Measurements from ENCODE around the gene IL1RL2.
A peak's percentile ranks its signal among the peaks of the same experiment; 100 is the strongest.

The IL1RL2 gene

DNA sequence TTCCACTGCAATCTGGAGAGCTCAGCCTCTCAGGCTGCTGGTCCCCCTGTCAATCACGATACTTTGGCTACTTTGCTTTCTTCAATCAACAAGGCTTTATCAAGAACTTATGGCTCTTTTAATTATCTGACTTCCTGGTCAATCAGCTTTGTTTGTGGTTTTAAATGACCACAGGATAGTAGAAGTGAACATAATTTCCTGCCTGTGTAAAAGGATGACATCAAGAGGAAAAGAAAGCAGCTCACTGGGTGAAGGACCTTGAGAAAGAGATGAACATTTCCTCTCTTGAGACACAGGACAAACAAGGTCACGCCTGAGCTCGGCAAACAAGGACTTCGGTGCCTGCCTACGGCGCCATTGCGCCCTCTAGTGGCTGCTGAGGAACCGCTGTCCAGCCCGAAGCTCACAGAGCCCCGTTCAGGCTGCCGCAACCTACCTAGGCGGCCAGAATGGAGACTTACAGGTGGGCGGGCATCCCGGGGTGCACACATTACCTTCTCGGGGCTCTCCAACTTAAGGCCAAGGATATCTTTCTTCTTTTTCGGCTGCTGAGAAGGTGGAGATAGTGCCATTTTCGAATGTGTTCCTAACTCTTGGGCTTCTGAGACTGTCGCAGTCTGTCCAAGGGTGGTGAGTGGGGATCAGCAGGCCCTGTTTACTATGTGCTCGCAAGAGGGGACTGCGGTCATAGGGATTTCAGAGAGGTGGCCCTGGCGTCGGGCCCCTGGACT is 54.0 kb downstream of the IL1RL2 start:
- peak; percentile 89 for DNase-seq

DNA sequence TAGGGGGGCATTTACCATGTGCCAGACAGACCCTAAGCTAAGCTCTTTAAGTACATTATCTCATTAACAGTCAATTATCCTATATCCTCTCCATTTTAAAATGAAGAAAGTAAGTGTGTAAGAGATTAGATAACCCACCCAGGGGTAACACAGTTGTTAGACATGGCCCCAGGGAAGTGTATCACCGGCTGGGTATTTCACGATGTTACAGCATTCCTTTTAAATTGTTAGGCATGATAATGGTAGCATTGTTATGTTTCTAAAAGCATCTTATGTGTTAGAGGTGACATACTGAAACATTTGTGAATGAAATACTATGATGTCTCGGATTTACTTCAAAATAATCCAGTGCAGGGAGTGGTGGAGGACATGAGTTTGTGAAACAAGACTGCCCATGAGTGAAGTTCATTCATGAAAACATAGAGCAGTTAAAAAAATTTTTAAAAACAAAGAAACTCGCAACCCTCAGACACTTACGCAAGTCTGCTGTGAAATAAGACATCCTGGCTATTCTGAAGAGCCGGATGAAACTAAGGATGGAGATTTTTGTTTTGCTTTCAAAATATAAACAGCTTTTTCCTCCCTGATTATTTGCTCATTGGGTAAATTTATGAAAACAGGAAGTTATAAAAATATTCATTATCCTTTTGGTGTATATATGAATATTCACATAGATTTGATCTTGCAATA is 54.9 kb downstream of the IL1RL2 start:
- DNase-seq, result no peak

GRCh38 chr2:102245266-102246151 is 58.7 kb downstream of the IL1RL2 start:
- no peak for DNase-seq

GRCh38 chr2:102250278-102250821 is 63.5 kb downstream of the IL1RL2 start:
- no peak for DNase-seq

GRCh38 chr2:102251042-102251848 is 64.4 kb downstream of the IL1RL2 start:
- peak; percentile 56 for DNase-seq

DNA sequence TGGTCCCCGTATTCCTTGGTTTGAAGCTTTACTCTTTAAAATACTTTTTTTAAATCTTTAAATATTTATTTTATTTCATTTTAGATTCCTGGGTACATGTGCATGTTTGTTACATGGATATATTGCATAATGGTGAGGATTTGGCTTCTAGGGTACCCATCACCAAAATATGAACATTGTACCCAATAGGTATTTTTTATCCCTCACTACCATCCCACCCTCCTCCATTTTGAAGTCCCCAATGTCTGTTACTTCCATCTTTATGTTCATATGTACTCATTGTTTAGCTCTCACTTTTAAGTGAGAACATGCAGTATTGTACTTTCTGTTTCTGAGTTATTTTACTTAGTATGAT is 65.0 kb downstream of the IL1RL2 start:
- DNase-seq, result no peak

- DNase-seq, result no peak
Observed at GRCh38 chr2:102252236-102252635, 65.4 kb downstream of the IL1RL2 start.

DNA sequence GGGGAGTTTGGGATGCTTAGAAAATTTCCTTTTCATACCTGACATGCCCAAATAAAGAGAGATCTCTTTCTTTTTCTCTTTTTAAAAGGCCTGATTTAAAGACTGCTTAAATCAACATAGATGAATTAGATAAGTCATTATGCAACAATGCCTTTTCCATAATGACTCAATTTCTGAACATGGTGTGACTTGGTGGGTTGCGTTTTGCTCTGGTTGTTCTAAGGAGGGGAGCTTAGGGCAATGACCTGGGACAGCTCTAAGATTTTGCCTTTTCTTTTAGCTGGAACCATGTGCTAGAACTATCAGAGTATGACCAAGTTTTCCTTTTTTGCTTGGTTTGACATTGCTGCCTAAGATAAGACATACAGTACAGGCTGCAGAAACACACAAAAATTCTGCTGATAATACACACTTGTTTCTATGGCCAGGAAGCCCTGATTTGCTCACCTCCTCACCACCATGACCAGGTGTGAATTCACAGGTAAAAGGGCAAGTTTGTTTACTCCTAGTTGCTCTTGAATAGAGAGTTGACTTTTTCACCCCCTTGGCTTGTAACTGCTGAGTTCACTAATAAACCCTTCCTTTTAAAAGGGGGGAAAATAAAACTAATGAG is 66.4 kb downstream of the IL1RL2 start:
- DNase-seq, result no peak

GRCh38 chr2:102253753-102254150 is 66.9 kb downstream of the IL1RL2 start:
- DNase-seq, result no peak

- no peak for DNase-seq
Observed at GRCh38 chr2:102256276-102256675, 69.5 kb downstream of the IL1RL2 start.

GRCh38 chr2:102256874-102257462 is 70.1 kb downstream of the IL1RL2 start:
- no peak for DNase-seq

GRCh38 chr2:102258025-102258385 is 71.2 kb downstream of the IL1RL2 start:
- no peak for DNase-seq

DNA sequence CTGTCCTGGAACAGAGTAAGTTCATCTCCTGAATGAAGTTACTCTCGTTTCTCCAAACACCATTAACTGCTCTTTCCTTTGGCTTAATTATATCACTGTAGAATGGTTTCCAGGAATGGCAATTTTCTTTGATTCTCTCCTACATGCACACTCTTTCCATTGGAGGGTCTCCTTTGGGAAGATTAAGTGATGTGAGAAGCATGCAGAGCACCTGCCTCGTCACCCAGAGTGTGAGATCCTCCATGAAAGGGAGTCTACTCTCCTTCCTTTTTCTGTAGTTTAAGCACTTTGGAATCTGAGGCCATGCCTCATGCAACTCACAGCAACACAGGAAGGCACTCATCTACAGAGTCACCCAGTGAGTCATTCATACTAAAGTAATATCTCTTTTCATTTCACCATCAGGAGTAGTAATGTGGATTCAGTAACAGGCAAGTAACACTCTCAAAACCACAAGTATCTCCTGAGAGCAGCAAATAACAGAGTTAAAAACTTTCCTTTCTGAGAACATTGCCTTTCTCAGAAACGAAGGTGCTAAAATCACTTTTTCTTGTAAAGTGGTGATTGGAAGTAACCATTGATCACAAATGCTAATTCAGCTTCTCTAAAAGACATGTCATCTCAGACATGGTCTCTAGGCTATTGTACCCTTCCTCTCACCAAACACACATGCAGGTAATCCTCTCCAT is 71.7 kb downstream of the IL1RL2 start:
- no peak for DNase-seq

DNA sequence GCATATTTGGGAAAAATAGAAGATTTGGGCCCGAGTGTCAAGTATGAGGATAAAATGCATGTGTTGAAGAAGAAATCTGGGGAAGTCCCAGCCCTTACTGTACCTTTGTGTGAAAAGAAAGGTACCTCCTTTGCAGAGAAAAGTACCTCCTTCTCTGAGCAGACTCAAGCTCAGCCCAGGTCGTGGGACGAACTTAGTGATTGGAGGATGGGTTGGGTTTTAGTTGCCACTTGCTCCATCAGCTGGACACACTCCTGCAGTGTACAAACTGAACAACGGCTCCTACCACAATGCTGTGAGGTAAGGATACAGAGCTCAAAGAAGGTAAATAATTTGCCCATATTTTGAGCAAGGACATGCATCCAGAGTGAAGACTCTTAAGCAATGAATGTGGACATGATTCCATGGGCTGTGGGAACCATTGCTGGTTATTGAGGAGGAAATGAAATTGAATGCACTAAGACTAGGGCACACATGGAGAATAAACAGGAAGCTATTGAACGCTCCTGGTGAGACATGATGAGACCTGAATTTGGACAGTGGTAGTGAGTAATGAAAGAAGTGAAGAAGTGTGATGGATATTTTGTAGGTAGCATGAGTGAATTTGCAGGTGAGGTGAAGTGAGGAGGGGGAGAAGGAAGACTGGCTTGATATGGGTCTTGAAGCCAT is 74.8 kb downstream of the IL1RL2 start:
- DNase-seq, result no peak

DNA sequence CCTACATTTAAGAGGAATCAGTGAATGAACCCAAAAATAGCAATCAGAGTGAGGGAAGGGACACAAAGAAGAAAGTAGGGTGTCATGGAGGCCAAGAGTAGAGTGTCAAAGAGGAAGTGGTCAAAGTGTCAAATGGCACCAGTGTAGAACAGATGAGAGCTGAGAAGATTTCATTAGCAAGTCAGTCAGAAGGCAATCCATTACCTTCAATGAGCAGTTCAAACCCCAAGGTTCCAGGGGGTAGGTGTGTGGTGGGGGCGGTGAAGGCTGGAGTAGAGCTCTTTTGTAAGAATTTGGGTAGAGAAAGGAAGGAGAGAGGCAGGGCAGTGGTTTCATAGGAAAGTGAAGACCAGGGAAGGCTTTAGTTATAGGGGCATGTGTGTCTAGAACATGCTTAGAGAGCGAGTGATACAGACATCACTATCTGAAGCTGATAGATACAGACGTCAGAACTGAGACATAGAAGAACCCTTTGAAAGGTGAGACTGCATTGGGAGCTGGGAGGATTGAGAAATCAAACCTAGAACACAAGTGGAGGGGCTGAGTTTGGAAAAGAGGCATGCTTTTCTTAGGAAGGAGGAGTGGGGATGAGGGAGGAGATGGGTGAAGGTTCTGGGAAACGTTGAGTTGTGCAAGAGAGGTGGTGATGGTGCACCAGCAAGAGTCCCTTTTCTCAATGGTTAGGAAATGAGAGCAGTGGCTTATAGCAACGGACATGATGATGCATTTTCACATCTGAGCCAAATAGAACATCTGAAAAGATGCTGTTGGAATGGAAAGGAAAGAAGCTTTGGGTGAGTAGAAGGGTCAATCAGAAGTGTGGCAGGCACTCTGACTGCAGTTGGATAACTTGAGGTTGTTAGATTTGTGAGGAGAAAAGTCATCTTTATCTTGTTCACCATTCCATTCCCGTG is 75.7 kb downstream of the IL1RL2 start:
- DNase-seq, result no peak

DNA sequence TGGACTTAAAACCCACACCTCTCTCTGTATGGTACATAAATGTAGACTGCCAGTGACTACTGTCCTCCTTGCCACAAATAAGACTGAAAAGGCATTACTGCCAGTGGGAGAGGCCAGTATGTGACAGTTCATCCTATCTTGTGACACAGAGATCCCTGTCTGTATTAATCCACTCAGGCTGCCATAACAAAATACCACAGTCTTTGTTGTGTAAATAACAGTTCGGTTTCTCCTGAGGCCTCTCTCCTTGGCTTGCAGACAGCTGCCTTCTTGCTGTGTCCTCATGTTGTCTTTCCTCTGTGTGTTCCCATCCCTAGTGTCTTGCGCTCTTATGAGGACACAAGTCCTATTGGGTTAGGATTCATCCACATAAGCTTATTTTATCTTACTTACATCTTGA is 78.1 kb downstream of the IL1RL2 start:
- no peak for DNase-seq

- DNase-seq, result no peak
Observed at GRCh38 chr2:102266204-102266603, 79.4 kb downstream of the IL1RL2 start.

DNA sequence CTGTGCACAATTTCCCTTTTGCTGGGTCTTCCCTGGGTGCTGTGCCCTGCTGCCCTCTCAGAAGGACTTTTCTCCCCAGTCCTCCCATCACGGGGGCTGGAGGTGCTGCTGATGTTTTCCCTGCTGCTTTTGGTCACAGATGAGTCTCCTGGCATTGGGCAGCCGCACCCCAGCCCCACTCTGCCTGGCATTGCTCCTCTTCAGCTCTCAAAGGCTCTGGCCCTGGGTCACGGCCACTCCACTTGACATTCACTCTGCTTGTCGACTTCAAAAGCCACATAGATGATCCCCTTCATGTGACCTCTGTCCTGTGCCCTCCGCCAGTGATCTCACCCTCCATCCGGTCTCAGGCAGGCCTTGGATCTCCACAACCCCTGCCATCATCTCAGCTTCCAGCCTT is 81.0 kb downstream of the IL1RL2 start:
- no peak for DNase-seq

GRCh38 chr2:102268510-102269199 is 81.8 kb downstream of the IL1RL2 start:
- no peak for DNase-seq
